Large intestine (tissue), 3 donors: Measurements from ENCODE around the gene RPTOR. TPM values are rescaled to one million over a fixed set of nuclear protein-coding genes. Genes with fewer than 3 reads are reported as not detected.

Experiments
- DNase-seq, 2 donors: peaks; one replicate each; pipeline versions ENCODE4 v3.0.0 to v3.0.0-alpha.2; 2013
- H3K27ac ChIP-seq: one replicate; pipeline ENCODE4 v1.5.1; 2013; ENCODE audit warnings: low read length
- H3K27me3 ChIP-seq: 2 replicates; pipeline ENCODE4 v1.6.1; 2013; ENCODE audit warnings: low read length; ENCODE audit not compliant: control insufficient read depth, insufficient read depth
- H3K36me3 ChIP-seq: 2 replicates; pipeline ENCODE4 v1.6.1; 2013; ENCODE audit warnings: low read length; ENCODE audit not compliant: control insufficient read depth, insufficient read depth
- H3K4me1 ChIP-seq: one replicate; pipeline ENCODE4 v1.6.1; 2013; ENCODE audit warnings: low read length; ENCODE audit not compliant: control insufficient read depth, insufficient read depth
- H3K4me3 ChIP-seq: one replicate; pipeline ENCODE4 v1.5.1; 2013; ENCODE audit warnings: low read length
- H3K9me3 ChIP-seq: one replicate; pipeline ENCODE4 v1.6.1; 2013; ENCODE audit warnings: mild to moderate bottlenecking, low read depth, low read length, moderate library complexity; ENCODE audit not compliant: control insufficient read depth
- WGBS: methylation state at CpG from one replicate; pipeline ENCODE4 v1.1.5; 2013; ENCODE audit warnings: low lambda C conversion rate; ENCODE audit not compliant: insufficient coverage; 5-methylcytosine and 5-hydroxymethylcytosine counted together
- polyA plus RNA-seq: library from polyadenylated mRNA; unstranded; fragments of 120-200 nt; gene quantifications from one replicate; pipeline ENCODE4 v1.2.1, GENCODE V29; 2013

Gene RPTOR
- polyA plus RNA-seq, 1 donor, result 16.8 TPM

GRCh38 chr17:80907281-80907680, 362.6 kb downstream of the RPTOR start:
- Histone ChIP-seq H3K27ac (no peak overlapping the region), H3K9me3 (no peaks in the 10 kb centered on the region), H3K4me1 (no peaks in the 10 kb centered on the region), H3K27me3 (no peaks in the 10 kb centered on the region), H3K4me3 (no peak overlapping the region), H3K36me3 (peaks cover 53% of the 10 kb centered on the region)
- no peak for DNase-seq
- no CpG with 5 or more reads among the region's 12 CpGs for WGBS

- no peak for DNase-seq
- Histone ChIP-seq H3K27me3 (no peaks in the 10 kb centered on the region), H3K4me1 (no peaks in the 10 kb centered on the region), H3K4me3 (no peak overlapping the region), H3K36me3 (peaks cover 55% of the 10 kb centered on the region), H3K27ac (no peak overlapping the region), H3K9me3 (no peaks in the 10 kb centered on the region)
- WGBS, result no CpG with 5 or more reads among the region's 12 CpGs
Observed at GRCh38 chr17:80908211-80908610, 363.6 kb downstream of the RPTOR start.

- DNase-seq, result no peak
- H3K9me3 ChIP-seq, result no peaks in the 10 kb centered on the region
- no peak overlapping the region for H3K27ac ChIP-seq
- H3K4me3 ChIP-seq, result no peak overlapping the region
- peaks cover 52% of the 10 kb centered on the region for H3K36me3 ChIP-seq
- no peaks in the 10 kb centered on the region for H3K27me3 ChIP-seq
- WGBS, result no CpG with 5 or more reads among the region's 13 CpGs
- H3K4me1 ChIP-seq, result no peaks in the 10 kb centered on the region
Observed at GRCh38 chr17:80908776-80909175, 364.1 kb downstream of the RPTOR start.

DNA sequence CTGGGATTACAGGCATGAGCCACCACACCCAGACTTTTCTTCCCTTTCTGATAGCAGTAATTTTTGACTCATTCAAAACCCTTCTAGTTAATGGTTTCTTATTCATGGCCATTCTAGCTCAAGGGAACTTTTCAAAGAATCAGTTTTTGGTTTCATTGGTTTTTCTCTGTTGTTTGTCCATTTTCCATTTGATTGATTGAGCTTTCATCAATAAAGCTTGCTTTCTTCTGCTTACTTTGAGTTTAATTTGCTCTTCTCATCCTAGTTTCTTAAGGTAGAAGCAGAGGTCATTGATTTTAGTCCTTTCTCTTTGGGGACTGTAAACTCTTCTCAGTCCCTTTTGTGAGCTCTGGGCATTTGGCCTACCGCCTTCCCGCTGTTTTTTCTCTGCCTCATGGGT, 365.0 kb downstream of the RPTOR start:
- DNase-seq, result no peak
- Histone ChIP-seq H3K27me3 (no peaks in the 10 kb centered on the region), H3K4me1 (no peaks in the 10 kb centered on the region), H3K9me3 (peaks cover 8% of the 10 kb centered on the region), H3K4me3 (no peak overlapping the region), H3K27ac (no peak overlapping the region), H3K36me3 (peaks cover 52% of the 10 kb centered on the region)
- 100% methylated on average over 2 of the region's 2 CpGs for WGBS

DNA sequence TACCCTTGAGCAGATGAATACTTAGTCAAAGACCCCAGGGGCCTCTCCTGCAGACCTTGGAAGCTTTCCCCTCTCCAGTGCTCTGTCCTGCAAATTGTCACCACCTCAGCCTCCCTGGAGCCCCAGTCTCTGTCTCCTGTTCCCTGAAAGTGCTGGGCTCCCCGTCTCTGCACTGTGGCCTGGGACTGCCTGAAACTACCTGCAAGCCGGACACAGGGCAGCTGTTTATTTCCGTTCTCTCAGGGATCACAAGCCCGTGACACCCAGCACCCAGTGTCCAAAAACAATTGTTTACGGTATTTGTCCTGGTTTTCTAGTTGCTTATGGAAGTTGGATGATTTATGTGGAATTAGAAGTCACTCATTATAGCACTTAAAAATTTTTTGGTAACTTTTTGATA, 365.4 kb downstream of the RPTOR start:
- DNase-seq, result no peak
- H3K27ac ChIP-seq, result no peak overlapping the region
- peaks cover 12% of the 10 kb centered on the region for H3K9me3 ChIP-seq
- no peak overlapping the region for H3K4me3 ChIP-seq
- no peaks in the 10 kb centered on the region for H3K4me1 ChIP-seq
- no peaks in the 10 kb centered on the region for H3K27me3 ChIP-seq
- no CpG with 5 or more reads among the region's 5 CpGs for WGBS
- peaks cover 56% of the 10 kb centered on the region for H3K36me3 ChIP-seq

DNA sequence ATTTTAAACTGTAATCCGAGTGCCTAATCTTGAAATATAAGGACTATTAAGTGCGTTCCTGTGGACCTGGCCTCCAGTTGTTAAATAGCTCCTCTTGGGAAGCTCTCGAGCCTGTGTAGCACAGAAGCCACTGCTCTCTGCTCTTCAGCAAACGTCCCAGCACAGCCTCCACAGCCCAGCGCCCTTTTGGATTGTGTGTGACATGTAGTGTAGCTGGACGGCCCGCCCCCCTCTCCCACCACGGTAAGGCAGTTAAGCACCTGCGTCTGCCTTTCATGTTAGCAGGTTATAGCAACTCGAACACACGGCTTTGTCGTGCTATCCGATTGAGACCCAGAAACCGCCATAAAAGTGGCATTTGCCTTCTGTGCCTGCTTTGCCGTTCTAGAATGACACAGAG, 367.8 kb downstream of the RPTOR start:
- Histone ChIP-seq H3K27me3 (no peaks in the 10 kb centered on the region), H3K4me1 (no peaks in the 10 kb centered on the region), H3K27ac (no peak overlapping the region), H3K9me3 (peaks cover 12% of the 10 kb centered on the region), H3K4me3 (no peak overlapping the region), H3K36me3 (peaks cover 52% of the 10 kb centered on the region)
- WGBS, result 100% methylated on average over 1 of the region's 15 CpGs
- no peak for DNase-seq

DNA sequence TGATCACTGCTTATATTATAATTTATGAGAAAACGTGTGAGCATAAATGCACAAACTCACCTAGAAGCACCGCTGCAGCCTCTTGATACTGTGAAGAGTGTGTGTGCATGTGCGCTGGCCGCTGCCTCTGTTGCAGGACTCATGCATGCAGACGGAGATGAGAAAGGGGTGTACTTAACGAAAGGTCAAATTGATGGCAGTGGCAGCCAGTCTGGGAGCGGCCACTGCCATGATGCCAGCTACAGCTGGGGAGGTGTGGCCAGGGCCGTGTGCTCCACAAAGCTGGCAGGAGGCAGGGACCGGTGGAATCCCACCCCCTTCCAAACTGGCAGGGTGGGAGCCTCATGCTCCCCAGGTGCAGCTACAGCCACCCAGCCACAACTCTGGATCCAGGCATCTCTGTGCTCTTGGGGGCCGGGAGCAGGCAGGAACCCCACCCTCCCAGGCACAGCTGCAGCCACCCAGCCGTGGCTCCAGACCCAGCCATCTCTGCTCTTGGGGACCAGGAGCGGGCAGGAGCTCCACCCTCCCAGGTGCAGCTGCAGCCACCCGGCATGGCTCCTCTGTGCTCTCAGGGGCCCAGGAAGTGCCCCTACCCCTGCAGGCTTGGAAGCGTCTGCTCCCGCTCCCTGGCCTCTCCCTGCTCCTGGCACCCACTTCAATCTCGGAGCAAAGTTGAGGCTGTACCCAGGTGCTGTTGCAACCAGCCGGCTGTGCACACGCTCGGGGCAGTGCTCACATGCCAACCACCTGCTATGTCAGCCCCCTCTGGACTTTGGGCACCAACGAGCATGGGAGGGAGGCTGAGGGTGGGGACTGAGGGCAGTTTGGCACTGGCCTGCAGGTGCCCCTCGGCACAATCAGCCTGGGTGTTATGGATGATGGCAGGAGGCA, 369.5 kb downstream of the RPTOR start:
- no peaks in the 10 kb centered on the region for H3K4me1 ChIP-seq
- peaks cover 50% of the 10 kb centered on the region for H3K36me3 ChIP-seq
- no peak overlapping the region for H3K27ac ChIP-seq
- peaks cover 12% of the 10 kb centered on the region for H3K9me3 ChIP-seq
- no peak overlapping the region for H3K4me3 ChIP-seq
- H3K27me3 ChIP-seq, result no peaks in the 10 kb centered on the region
- DNase-seq, result no peak
- no CpG with 5 or more reads among the region's 21 CpGs for WGBS

DNA sequence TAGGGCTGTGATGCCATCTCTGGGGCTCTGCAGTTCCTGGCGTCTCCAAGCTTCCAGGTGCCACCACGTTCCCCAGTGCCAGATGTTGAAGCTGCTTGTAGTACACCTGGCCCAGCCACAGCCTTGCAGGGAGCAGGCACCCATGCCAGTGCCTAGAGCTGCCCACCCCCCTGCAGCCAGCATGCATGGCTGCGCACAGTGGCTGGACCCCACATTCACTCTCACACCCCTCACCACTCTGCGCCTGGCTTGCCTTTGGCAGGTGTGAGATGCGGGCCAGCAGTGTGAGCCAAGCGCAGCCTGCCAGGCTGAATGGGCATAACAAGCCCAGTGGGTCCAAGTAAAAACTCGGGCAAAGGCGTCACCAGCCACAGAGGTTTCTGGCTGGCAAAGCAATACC, 371.6 kb downstream of the RPTOR start:
- Histone ChIP-seq H3K9me3 (peaks cover 12% of the 10 kb centered on the region), H3K36me3 (peaks cover 45% of the 10 kb centered on the region), H3K4me3 (no peak overlapping the region), H3K4me1 (no peaks in the 10 kb centered on the region), H3K27ac (no peak overlapping the region), H3K27me3 (no peaks in the 10 kb centered on the region)
- no peak for DNase-seq
- no CpG with 5 or more reads among the region's 8 CpGs for WGBS

DNA sequence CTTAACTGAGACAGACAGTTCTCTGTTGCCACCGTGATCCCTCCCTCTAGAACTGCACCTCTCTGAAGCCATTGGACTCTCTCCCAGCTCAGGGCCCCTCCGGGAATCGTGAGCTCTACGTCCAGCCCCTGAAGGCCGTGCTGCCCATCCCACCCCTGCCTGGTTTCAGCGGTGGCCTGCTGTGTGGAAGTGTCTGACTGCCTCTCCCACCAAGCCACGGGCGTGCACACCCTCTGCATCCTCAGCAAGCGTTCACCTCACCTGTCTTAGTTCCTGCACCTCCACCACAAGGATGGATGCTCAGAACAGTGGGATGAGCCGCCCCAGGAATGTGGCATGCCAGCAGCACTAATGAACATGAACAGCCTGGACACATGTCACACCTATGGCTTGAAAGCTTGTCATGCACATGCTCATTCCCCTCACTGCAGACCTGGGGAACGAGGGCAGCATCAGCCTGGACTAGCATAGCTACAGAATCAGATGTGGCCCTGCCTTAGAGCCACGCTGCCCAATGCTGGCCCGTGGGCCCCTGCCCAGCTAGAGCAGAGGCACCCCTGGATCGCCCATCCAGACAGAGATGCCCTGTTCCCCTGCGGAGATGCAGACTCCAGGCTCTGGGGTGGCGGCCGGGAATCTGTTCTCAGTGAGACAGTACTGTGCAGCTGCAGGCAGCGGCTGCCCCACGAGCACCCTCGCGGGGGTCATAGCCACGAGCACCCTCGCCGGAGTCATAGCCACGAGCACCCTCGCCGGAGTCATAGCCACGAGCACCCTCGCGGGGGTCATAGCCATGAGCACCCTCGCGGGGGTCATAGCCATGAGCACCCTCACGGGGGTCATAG, 373.3 kb downstream of the RPTOR start:
- WGBS, result no CpG with 5 or more reads among the region's 33 CpGs
- H3K4me3 ChIP-seq, result no peak overlapping the region
- no peak for DNase-seq
- peaks cover 12% of the 10 kb centered on the region for H3K9me3 ChIP-seq
- H3K36me3 ChIP-seq, result peaks cover 46% of the 10 kb centered on the region
- no peaks in the 10 kb centered on the region for H3K27me3 ChIP-seq
- H3K4me1 ChIP-seq, result no peaks in the 10 kb centered on the region
- H3K27ac ChIP-seq, result no peak overlapping the region

DNA sequence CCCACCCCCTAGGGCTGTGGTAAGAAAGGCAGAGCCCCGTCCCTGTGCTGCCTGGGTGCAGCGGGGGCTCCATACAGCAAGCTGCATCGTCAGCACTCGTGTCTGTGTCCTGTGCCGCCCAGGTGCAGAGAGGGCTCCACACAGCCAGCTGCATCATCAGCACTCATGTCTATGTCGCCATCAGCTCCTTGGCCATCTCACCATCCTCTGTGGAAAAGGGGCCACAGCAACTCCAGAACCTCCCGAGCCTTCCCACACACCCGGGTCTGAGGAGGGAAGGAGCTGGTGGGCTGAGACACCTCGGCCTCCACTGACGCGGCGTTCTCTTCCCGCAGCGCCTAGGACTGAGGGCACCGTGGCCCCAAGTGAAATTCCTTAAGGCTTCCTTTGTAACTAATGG, 374.1 kb downstream of the RPTOR start:
- no peak overlapping the region for H3K27ac ChIP-seq
- H3K4me3 ChIP-seq, result no peak overlapping the region
- peaks cover 51% of the 10 kb centered on the region for H3K36me3 ChIP-seq
- H3K9me3 ChIP-seq, result peaks cover 12% of the 10 kb centered on the region
- WGBS, result 92% methylated on average over 2 of the region's 15 CpGs
- no peaks in the 10 kb centered on the region for H3K27me3 ChIP-seq
- no peak for DNase-seq
- H3K4me1 ChIP-seq, result no peaks in the 10 kb centered on the region
